Endodermal cell (in vitro differentiated cells): Measurements from ENCODE around the gene POLD2. TPM values are rescaled to one million over a fixed set of nuclear protein-coding genes. Genes with fewer than 3 reads are reported as not detected.

ENCODE experiments used
- DNase-seq: peaks from one replicate; pipeline ENCODE4 v3.0.0-alpha.2; 2017
- H3K27ac ChIP-seq: 2 replicates; pipeline ENCODE4 v1.5.1; 2013; ENCODE audit warnings: mild to moderate bottlenecking, low read depth, low read length, moderate library complexity
- H3K27me3 ChIP-seq: 2 replicates; pipeline ENCODE4 v1.6.1; 2013; ENCODE audit warnings: mild to moderate bottlenecking, low read length, moderate library complexity; ENCODE audit not compliant: insufficient read depth, control insufficient read depth, poor library complexity, severe bottlenecking
- H3K36me3 ChIP-seq: 2 replicates; pipeline ENCODE4 v1.7.0; 2013; ENCODE audit warnings: mild to moderate bottlenecking, low read length, moderate library complexity; ENCODE audit not compliant: control insufficient read depth, insufficient read depth
- H3K4me1 ChIP-seq: one replicate; pipeline ENCODE4 v1.7.0; 2013; ENCODE audit warnings: low read length; ENCODE audit not compliant: control insufficient read depth, insufficient read depth
- H3K4me3 ChIP-seq: 2 replicates; pipeline ENCODE4 v1.5.1; 2013; ENCODE audit warnings: mild to moderate bottlenecking, low read length, moderate library complexity
- H3K9ac ChIP-seq: 2 replicates; pipeline ENCODE4 v1.6.1; 2013; ENCODE audit warnings: mild to moderate bottlenecking, low read length, moderate library complexity; ENCODE audit not compliant: poor library complexity, severe bottlenecking; ENCODE audit errors: extremely low read depth
- H3K9me3 ChIP-seq: 2 replicates; pipeline ENCODE4 v1.6.1; 2013; ENCODE audit warnings: mild to moderate bottlenecking, low read length, moderate library complexity; ENCODE audit not compliant: control insufficient read depth
- H3K27ac Mint-ChIP-seq: 2 replicates; pipeline ENCODE4 v1.8.0; 2020; ENCODE audit warnings: mixed read lengths
- H3K27me3 Mint-ChIP-seq: 2 replicates; pipeline ENCODE4 v1.8.0; 2021; ENCODE audit warnings: mild to moderate bottlenecking, mixed read lengths; ENCODE audit not compliant: insufficient read depth
- H3K36me3 Mint-ChIP-seq: 2 replicates; pipeline ENCODE4 v1.8.0; 2020; ENCODE audit warnings: low read depth, mixed read lengths
- H3K4me1 Mint-ChIP-seq: 2 replicates; pipeline ENCODE4 v1.8.0; 2020; ENCODE audit warnings: mixed read lengths
- H3K4me3 Mint-ChIP-seq: 2 replicates; pipeline ENCODE4 v1.8.0; 2020; ENCODE audit warnings: mild to moderate bottlenecking, moderate library complexity, mixed read lengths
- H3K9me3 Mint-ChIP-seq: 2 replicates; pipeline ENCODE4 v1.8.0; 2020; ENCODE audit warnings: mild to moderate bottlenecking, mixed read lengths
- WGBS, 2 experiments: methylation state at CpG; one replicate each; pipeline versions ENCODE4 v1.1.5 to v1.1.7; 2013; ENCODE audit warnings: missing lambda C conversion rate in 2 of 2, mixed read lengths in 1 of 2; ENCODE audit not compliant: insufficient coverage in 1 of 2, insufficient read length in 1 of 2; 5-methylcytosine and 5-hydroxymethylcytosine counted together
- total RNA-seq, 2 donors: library from RNA; stranded (reverse); fragmentation: NEBNext Ultra II Directional in 1 of 2; extraction: Animal tissue kit (Norgen Biotek cat#: 25700) in 1 of 2; gene quantifications; 2 replicates in 1 of 2; 3 replicates in 1 of 2; pipeline ENCODE4 v1.2.1, GENCODE V29; 2021
- TF ChIP-seq, protein P1 (sequence below): fragments of 200-600 bp; sonication (generic); conservative IDR thresholded peaks from 2 replicates; pipeline ENCODE4 v1.5.0; 2021; ENCODE audit warnings: antibody characterized with exemption, mild to moderate bottlenecking

The POLD2 gene
- total RNA-seq, 2 donors from 2014 or later = 127 to 141 TPM

DNA sequence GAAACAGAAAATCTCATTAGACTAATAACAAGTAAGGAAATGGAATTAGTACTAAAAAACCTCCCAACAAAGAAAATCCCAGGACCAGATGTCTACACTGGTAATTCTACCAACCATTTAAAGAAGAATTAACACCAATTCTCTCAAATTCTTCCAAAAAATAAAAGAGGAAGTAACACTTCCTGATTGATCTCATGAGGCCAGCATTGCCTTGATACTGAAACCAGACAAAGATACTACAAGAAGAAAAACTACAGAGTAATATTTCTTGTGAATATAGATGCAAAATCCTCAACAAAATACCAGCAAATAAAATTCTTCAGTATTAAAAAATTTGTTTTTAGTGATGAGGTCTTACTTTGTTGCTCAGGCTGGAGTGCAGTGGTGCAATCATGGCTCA is 44.6 kb upstream of the POLD2 start:
- no peak overlapping the region for H3K4me3 Mint-ChIP-seq

GRCh38 chr7:44163591-44163990 is 40.2 kb upstream of the POLD2 start:
- Mint-ChIP-seq H3K36me3 (no peaks in the 10 kb centered on the region), H3K4me3 (no peak overlapping the region), H3K27ac (no peak overlapping the region), H3K27me3 (peaks cover 6% of the 10 kb centered on the region), H3K9me3 (no peaks in the 10 kb centered on the region), H3K4me1 (no peaks in the 10 kb centered on the region)
- no peaks in the 10 kb centered on the region for H3K4me1 ChIP-seq
- H3K9me3 ChIP-seq = no peaks in the 10 kb centered on the region
- H3K9ac ChIP-seq = no peak overlapping the region
- H3K36me3 ChIP-seq = no peaks in the 10 kb centered on the region
- H3K27ac ChIP-seq = no peak overlapping the region
- 82 to 100% methylated on average over 1 of the region's 1 CpG for WGBS, 2 experiments
- H3K4me3 ChIP-seq = no peak overlapping the region
- TF ChIP-seq, protein P1, sequence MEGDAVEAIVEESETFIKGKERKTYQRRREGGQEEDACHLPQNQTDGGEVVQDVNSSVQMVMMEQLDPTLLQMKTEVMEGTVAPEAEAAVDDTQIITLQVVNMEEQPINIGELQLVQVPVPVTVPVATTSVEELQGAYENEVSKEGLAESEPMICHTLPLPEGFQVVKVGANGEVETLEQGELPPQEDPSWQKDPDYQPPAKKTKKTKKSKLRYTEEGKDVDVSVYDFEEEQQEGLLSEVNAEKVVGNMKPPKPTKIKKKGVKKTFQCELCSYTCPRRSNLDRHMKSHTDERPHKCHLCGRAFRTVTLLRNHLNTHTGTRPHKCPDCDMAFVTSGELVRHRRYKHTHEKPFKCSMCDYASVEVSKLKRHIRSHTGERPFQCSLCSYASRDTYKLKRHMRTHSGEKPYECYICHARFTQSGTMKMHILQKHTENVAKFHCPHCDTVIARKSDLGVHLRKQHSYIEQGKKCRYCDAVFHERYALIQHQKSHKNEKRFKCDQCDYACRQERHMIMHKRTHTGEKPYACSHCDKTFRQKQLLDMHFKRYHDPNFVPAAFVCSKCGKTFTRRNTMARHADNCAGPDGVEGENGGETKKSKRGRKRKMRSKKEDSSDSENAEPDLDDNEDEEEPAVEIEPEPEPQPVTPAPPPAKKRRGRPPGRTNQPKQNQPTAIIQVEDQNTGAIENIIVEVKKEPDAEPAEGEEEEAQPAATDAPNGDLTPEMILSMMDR = no peak
- H3K27me3 ChIP-seq = no peaks in the 10 kb centered on the region
- peak; percentile 41 for DNase-seq

More for the DNA sequence above, 44.6 kb upstream of the POLD2 start:
- Mint-ChIP-seq H3K36me3 (no peaks in the 10 kb centered on the region), H3K27me3 (peaks cover 13% of the 10 kb centered on the region), H3K4me1 (no peaks in the 10 kb centered on the region), H3K9me3 (peaks cover 2% of the 10 kb centered on the region), H3K27ac (no peak overlapping the region)
- Histone ChIP-seq H3K9me3 (no peaks in the 10 kb centered on the region), H3K27ac (no peak overlapping the region), H3K4me1 (no peaks in the 10 kb centered on the region), H3K36me3 (no peaks in the 10 kb centered on the region), H3K27me3 (no peaks in the 10 kb centered on the region), H3K9ac (no peak overlapping the region), H3K4me3 (no peak overlapping the region)
- no peak for DNase-seq
- TF ChIP-seq, protein P1 = no peak

- H3K9me3 ChIP-seq = no peaks in the 10 kb centered on the region
- Mint-ChIP-seq H3K36me3 (no peaks in the 10 kb centered on the region), H3K27me3 (peaks cover 6% of the 10 kb centered on the region), H3K27ac (no peak overlapping the region), H3K4me3 (no peak overlapping the region), H3K4me1 (no peaks in the 10 kb centered on the region), H3K9me3 (no peaks in the 10 kb centered on the region)
- H3K27ac ChIP-seq = no peak overlapping the region
- peak; percentile 32 for DNase-seq
- H3K4me3 ChIP-seq = no peak overlapping the region
- no peaks in the 10 kb centered on the region for H3K36me3 ChIP-seq
- H3K9ac ChIP-seq = no peak overlapping the region
- H3K27me3 ChIP-seq = no peaks in the 10 kb centered on the region
- TF ChIP-seq, protein P1 = no peak
- 89% methylated on average over 1 of the region's 1 CpG; no CpG with 5 or more reads in 1 of the 2 experiments for WGBS, 2 experiments
- no peaks in the 10 kb centered on the region for H3K4me1 ChIP-seq
Measured at GRCh38 chr7:44162785-44163395, 39.5 kb upstream of the POLD2 start.
